IPS DF 19.7 (cell line): ENCODE data around the gene POLR3B.
A peak's percentile ranks its signal among the peaks of the same experiment; 100 is the strongest.
"Not testable (repeated sequence)": the region's sequence is repeated elsewhere in the genome, so short reads cannot be mapped to it uniquely, and the experiment has no call there.

ENCODE experiments used
- DNase-seq: peaks from one replicate; pipeline ENCODE4 v3.0.0-alpha.2; 2013; ENCODE audit warnings: low read depth, low spot score

Gene POLR3B

GRCh38 chr12:106342397-106343213 lies 14.9 kb upstream of the POLR3B start:
- DNase-seq, result no peak

- no peak for DNase-seq
Observed at GRCh38 chr12:106343214-106343528, 14.4 kb upstream of the POLR3B start.

GRCh38 chr12:106344131-106344530 lies 13.4 kb upstream of the POLR3B start:
- DNase-seq, result no peak

GRCh38 chr12:106345746-106346145 lies 11.8 kb upstream of the POLR3B start:
- DNase-seq, result peak; percentile 74

- DNase-seq, result no peak
Observed at GRCh38 chr12:106348411-106348810, 9.1 kb upstream of the POLR3B start.

- no peak for DNase-seq
Observed at GRCh38 chr12:106353175-106353574, 4.4 kb upstream of the POLR3B start.

- DNase-seq, result no peak
Observed at GRCh38 chr12:106358396-106359241, 1.1 kb downstream of the POLR3B start.

GRCh38 chr12:106359646-106360399 lies 2.3 kb downstream of the POLR3B start:
- no peak for DNase-seq

GRCh38 chr12:106360400-106360994 lies 2.9 kb downstream of the POLR3B start:
- no peak for DNase-seq

GRCh38 chr12:106362971-106363370 lies 5.4 kb downstream of the POLR3B start:
- no peak for DNase-seq

GRCh38 chr12:106364261-106364660 lies 6.7 kb downstream of the POLR3B start:
- no peak for DNase-seq

GRCh38 chr12:106369624-106370346 lies 12.2 kb downstream of the POLR3B start:
- DNase-seq, result no peak

GRCh38 chr12:106378788-106379187 lies 21.2 kb downstream of the POLR3B start:
- DNase-seq, result no peak

- no peak for DNase-seq
Observed at GRCh38 chr12:106380954-106381353, 23.4 kb downstream of the POLR3B start.

GRCh38 chr12:106381866-106382265 lies 24.3 kb downstream of the POLR3B start:
- DNase-seq, result not testable (repeated sequence)

GRCh38 chr12:106386813-106387535 lies 29.4 kb downstream of the POLR3B start:
- no peak for DNase-seq

- no peak for DNase-seq
Observed at GRCh38 chr12:106387848-106388377, 30.4 kb downstream of the POLR3B start.

- no peak for DNase-seq
Observed at GRCh38 chr12:106389151-106389550, 31.6 kb downstream of the POLR3B start.

GRCh38 chr12:106392759-106393158 lies 35.2 kb downstream of the POLR3B start:
- DNase-seq, result no peak

GRCh38 chr12:106409878-106410277 lies 52.3 kb downstream of the POLR3B start:
- DNase-seq, result no peak
